GM10248 (cell line): ENCODE data around the gene ZNF569.
A peak's percentile ranks its signal among the peaks of the same experiment; 100 is the strongest.

ENCODE experiments used
- CTCF ChIA-PET: fragments of 300-600 bp; sonication (Branson Sonifier 250); formaldehyde crosslinking; extraction: SDS; loops from one replicate; lab custom pipeline; 2021; ENCODE audit warnings: antibody characterized with exemption; lab: Yijun Ruan, JAX
- POLR2A ChIA-PET: fragments of 350-650 bp; sonication (Branson Sonifier 250); formaldehyde crosslinking; extraction: SDS; loops from one replicate; lab custom pipeline; 2020; ENCODE audit warnings: antibody characterized with exemption; lab: Yijun Ruan, JAX
- DNase-seq: peaks from one replicate; pipeline ENCODE4 v3.0.0; 2012; ENCODE audit errors: extremely low spot score
- CTCF ChIP-seq: IDR thresholded peaks from 2 replicates; pipeline ENCODE4 v1.5.1; 2012; ENCODE audit warnings: mild to moderate bottlenecking, low read depth; ENCODE audit errors: extremely low read depth, missing control alignments, control extremely low read depth

ZNF569 gene

DNA sequence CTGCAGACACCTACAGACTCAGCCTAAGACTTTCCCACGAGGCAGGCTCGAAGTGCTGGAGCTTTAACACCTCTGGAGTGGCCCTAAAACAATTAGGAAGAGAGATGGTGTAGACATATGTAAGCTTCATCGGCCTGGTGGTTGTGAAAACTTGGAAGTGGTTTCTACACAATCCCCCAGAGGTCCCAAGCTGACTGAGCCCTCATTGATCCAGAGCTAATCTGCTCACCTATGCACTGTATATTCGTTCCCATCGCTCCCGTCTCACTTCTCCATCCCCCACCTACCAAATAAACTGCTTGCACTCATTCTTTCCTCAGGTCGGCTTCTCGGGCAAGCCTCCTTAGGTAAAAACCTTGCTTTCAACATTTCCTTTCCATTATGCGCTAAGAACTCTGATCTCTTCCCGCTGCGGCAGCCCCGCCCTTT, 38.7 kb upstream of the ZNF569 start:
- POLR2A ChIA-PET, result interaction anchor here (0.6 kb wide), 1 partner anchor 88 kb away, joined by 3 read pairs; the partner anchor contains the start of genes ZNF540 and ZNF571
- no peak for TF ChIP-seq CTCF
- peak; percentile 31 for DNase-seq
- CTCF ChIA-PET, result no interaction called here

GRCh38 chr19:37492213-37492612, 25.0 kb upstream of the ZNF569 start:
- TF ChIP-seq CTCF, result no peak
- ChIA-PET CTCF (no interaction called here), POLR2A (no interaction called here)
- DNase-seq, result no peak

GRCh38 chr19:37484406-37485168, 17.3 kb upstream of the ZNF569 start:
- TF ChIP-seq CTCF, result no peak
- DNase-seq, result no peak
- ChIA-PET CTCF (no interaction called here), POLR2A (no interaction called here)

DNA sequence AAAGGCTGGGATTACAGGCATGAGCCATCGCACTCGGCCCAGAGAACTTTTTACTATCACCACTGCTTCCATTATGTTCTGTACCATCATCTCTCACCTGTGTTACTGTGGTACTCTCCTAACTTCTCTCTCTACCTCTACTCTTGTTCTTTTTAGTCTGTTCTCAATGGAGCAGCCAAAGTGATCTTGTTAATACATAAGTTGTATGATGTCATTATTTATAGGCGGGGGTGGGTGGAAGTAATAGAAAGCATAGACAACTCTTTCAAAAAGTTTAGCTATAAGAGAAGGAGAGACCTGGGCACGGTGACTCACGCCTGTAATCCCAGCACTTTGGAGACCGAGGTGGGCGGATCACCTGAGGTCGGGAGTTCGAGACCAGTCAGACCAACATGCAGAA, 4.9 kb upstream of the ZNF569 start:
- ChIA-PET POLR2A (no interaction called here), CTCF (no interaction called here)
- DNase-seq, result no peak
- no peak for TF ChIP-seq CTCF

GRCh38 chr19:37470216-37470615, 3.0 kb upstream of the ZNF569 start:
- TF ChIP-seq CTCF, result no peak
- ChIA-PET POLR2A (no interaction called here), CTCF (no interaction called here)
- no peak for DNase-seq

DNA sequence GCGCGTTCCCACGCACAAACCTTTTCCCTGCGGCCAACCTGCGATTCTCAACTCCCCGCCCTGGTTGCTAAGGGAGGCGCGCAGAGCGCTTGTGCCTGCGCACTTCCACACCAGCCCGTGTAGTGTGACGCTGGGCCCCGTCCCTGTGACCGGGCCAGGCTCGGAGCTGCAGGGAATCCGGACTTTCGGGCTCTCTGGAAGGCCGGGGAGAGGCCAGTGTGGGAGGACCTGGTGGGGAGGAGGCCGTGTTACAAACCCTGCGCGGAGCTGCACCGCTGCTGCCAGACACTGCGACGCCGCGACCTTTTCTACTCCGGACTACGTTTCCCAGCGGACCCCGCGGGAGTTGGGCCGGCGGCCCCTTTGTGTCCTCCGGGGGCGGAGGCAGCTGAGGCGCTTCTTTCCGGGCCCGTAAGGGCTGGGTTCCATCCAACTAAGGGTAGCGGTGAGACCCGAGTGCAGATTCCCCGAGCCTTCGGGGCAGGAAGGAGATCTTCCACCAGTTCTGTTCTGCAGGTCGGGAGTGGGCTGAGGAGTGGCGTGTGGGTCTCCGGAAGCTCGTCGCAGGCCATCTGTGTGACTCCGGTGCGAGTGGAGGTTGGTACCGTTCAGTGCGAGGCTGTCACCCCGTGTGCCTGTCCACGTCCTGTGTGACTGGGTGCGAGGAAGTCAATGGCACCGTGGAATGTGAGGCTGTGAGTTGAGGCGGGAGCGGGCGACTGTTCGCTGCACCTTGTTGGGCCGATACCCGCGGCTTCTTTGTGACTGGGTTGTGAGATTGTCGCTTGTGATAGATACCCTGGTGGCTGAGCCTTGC, 1.9 kb upstream of the ZNF569 start, which contains the start of gene ZNF570:
TSS of gene ZNF570 (plus strand) at position 396 of the 817 bp plus-strand sequence. CDS start 999 bp downstream, outside the sequence.
- no peak for TF ChIP-seq CTCF
- ChIA-PET CTCF (no interaction called here), POLR2A (interaction anchor here (0.7 to 1.2 kb wide), 2 partner anchors 21 to 126 kb away, joined by 3 to 5 read pairs; partner anchors contain the start of genes ZNF540 and ZNF571)
- DNase-seq, result peak; percentile 86
